Lower leg skin (tissue), 4 donors: ENCODE data around the gene UBR4. TPM values are rescaled to one million over a fixed set of nuclear protein-coding genes. Genes with fewer than 3 reads are reported as not detected.

Experiments
- DNase-seq, 2 donors: peaks; one replicate each; pipeline ENCODE4 v3.0.0-alpha.2; 2019; ENCODE audit warnings: low spot score in 2 of 2
- H3K4me3 ChIP-seq: fragments of 200-600 bp; sonication (generic); 2 replicates; pipeline ENCODE4 v1.5.1; 2017; ENCODE audit warnings: mild to moderate bottlenecking, low read depth; ENCODE audit not compliant: poor library complexity, severe bottlenecking
- CTCF ChIP-seq, 3 donors: fragments of 450-650 bp; IDR thresholded peaks; one replicate each; pipeline ENCODE4 v1.5.1; 2016; ENCODE audit warnings: antibody characterized with exemption in 3 of 3, mild to moderate bottlenecking in 3 of 3, moderate library complexity in 2 of 3
- POLR2A ChIP-seq, 2 donors: fragments of 450-650 bp; IDR thresholded peaks; one replicate each; pipeline ENCODE4 v1.6.1; 2016 to 2017; ENCODE audit warnings: antibody characterized with exemption in 2 of 2, mild to moderate bottlenecking in 1 of 2, moderate library complexity in 1 of 2
- WGBS, 2 donors: methylation state at CpG; one replicate each; pipeline ENCODE4 v1.1.5; 2018; 5-methylcytosine and 5-hydroxymethylcytosine counted together
- intact Hi-C: fragments of 100-400 bp; cut with DNase I; formaldehyde crosslinking; loops from one replicate; pipeline ENCODE4 v1.15.0; 2023; ENCODE audit warnings: low total_unique reads
- total RNA-seq, 4 donors: library from RNA; depleted of rRNA; stranded (reverse); fragments of >200 nt; gene quantifications; one replicate each; pipeline ENCODE4 v1.1.0, GENCODE V29; 2016

Gene UBR4
- total RNA-seq, 4 donors from 2014 or later, result 255 to 380 (median 329) TPM

- WGBS, 2 donors, result 0% methylated on average over 34 to 49 of the region's 81 CpGs
- peak; percentile 73 to 97 for DNase-seq
- H3K4me3 ChIP-seq, result peak within 1 kb of the TSS; percentile 84
- TF ChIP-seq CTCF (IDR thresholded peaks at IDR 0.05) (no peak), POLR2A (IDR thresholded peaks at IDR 0.05) (no peak)
- intact Hi-C loops, result no loop called here
Observed at GRCh38 chr1:19251305-19252196, 41.5 kb upstream of the UBR4 start, which contains the start of the genes EMC1 and MRTO4. Gene EMC1, minus strand, starts transcription at chr1:19251524. Its CDS starts 15 bp downstream, at chr1:19251509. Gene MRTO4, plus strand, starts transcription at chr1:19251805. Its CDS starts 31 bp downstream, at chr1:19251836.

GRCh38 chr1:19250629-19251304 is 40.7 kb upstream of the UBR4 start:
- TF ChIP-seq CTCF (IDR thresholded peaks at IDR 0.05) (no peak), POLR2A (IDR thresholded peaks at IDR 0.05) (no peak)
- intact Hi-C loops, result no loop called here
- peak overlapping the region; percentile 84 for H3K4me3 ChIP-seq
- WGBS, 2 donors, result 12 to 13% methylated on average over 14 of the region's 14 CpGs
- no peak for DNase-seq

DNA sequence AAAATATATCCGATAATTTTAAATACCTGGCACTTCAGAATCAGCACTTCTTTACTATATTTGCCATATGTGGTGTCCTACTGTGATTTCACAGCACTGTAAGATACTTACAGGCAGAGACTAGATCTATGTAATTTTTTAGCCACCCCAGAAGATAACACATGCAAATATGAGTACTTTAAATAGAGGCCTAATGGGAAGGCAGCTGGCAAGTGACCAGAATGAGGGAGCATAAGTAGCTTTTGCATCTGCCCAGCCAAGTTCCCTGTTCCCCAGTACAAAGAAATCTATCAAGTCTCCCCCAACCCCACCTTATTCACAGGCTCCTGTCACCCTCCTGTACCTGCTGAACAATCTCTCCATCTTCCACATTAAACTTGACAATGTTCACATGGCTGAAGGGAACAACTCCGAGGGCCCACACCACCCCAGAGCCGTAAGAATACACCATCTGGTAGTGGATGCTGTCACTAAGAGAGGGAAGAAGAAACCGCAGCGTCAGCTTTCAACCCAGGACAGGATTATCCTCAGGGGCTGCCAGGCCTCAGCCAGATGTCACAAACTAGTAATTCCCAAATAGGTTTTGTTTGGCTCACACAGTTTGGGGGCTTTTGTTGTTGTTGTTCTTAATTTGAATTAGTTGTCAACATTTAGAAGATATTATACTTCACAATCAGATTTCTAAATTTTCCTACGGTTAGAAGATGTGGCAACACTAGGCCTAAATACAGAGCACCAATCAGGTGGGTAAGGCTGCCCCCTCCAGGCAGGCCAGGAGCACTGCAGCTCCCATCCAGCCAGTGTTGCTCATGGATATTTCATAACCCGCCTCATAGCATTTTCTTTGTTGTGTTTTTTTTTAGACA is 30.8 kb upstream of the UBR4 start:
- TF ChIP-seq POLR2A (IDR thresholded peaks at IDR 0.05), result no peak
- peak in 1 of 3 donors; percentile 73 for TF ChIP-seq CTCF (IDR thresholded peaks at IDR 0.05)
- intact Hi-C loops, result no loop called here
- WGBS, 2 donors, result 63 to 67% methylated on average over 7 of the region's 7 CpGs
- H3K4me3 ChIP-seq, result no peak overlapping the region
- DNase-seq, result peak; percentile 43 to 91

GRCh38 chr1:19239876-19240275 is 29.8 kb upstream of the UBR4 start:
- DNase-seq, result no peak
- WGBS, 2 donors, result 82 to 86% methylated on average over 7 of the region's 7 CpGs
- intact Hi-C loops, result no loop called here
- no peak for TF ChIP-seq POLR2A (IDR thresholded peaks at IDR 0.05)
- no peak for TF ChIP-seq CTCF (IDR thresholded peaks at IDR 0.05)
- no peak overlapping the region for H3K4me3 ChIP-seq

DNA sequence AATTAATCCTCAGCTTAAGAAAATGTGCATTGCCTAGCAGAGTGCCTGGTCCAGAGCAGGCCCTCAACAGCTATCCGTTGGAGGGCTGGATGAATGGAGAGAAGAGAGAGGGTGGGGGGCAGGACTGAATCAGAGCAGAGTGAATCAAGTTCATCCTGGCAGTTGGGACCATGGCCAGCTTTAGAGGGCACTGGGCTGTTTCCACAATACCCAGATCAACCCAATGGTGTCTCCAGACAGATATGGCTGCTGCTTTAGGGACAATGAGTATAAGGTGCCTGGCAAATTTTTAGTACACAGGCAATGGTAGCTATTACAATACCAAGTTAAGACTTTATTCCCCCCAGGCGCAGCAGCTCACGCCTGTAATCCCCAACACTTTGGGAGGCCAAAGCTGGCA is 24.2 kb upstream of the UBR4 start:
- 94 to 95% methylated on average over 3 of the region's 3 CpGs for WGBS, 2 donors
- peak in 1 of 2 donors; percentile 26 for DNase-seq
- TF ChIP-seq CTCF (IDR thresholded peaks at IDR 0.05) (no peak), POLR2A (IDR thresholded peaks at IDR 0.05) (no peak)
- H3K4me3 ChIP-seq, result no peak overlapping the region
- intact Hi-C loops, result no loop called here
